AG08395 (cell line): ENCODE measurements around the gene EHMT2.
A peak's percentile ranks its signal among the peaks of the same experiment; 100 is the strongest.
"Not testable (repeated sequence)": the region's sequence is repeated elsewhere in the genome, so short reads cannot be mapped to it uniquely, and the experiment has no call there.

Experiments used
- DNase-seq: peaks from one replicate; pipeline ENCODE4 v3.0.0; 2012; ENCODE audit warnings: mixed read lengths, low spot score

EHMT2 gene

DNA sequence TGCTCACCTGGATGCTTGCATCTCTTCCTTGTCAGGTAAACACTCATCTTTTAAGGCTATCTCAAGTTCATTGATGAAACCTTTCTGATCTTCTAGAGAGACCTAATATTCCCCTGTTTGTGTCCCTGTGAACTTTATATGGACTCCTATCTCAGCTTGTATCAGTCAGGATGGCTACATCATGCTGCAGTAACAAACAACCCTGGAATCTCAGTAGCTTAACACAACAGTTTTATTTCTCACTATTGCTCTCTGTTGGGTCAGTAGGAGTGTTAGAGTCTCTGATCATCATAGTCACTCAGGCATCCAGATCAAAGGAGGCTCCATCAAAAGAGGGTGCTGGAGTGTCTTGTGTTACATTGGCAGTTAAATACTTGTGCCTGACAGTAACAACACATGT lies 17.9 kb upstream of the EHMT2 start:
- DNase-seq = no peak

DNA sequence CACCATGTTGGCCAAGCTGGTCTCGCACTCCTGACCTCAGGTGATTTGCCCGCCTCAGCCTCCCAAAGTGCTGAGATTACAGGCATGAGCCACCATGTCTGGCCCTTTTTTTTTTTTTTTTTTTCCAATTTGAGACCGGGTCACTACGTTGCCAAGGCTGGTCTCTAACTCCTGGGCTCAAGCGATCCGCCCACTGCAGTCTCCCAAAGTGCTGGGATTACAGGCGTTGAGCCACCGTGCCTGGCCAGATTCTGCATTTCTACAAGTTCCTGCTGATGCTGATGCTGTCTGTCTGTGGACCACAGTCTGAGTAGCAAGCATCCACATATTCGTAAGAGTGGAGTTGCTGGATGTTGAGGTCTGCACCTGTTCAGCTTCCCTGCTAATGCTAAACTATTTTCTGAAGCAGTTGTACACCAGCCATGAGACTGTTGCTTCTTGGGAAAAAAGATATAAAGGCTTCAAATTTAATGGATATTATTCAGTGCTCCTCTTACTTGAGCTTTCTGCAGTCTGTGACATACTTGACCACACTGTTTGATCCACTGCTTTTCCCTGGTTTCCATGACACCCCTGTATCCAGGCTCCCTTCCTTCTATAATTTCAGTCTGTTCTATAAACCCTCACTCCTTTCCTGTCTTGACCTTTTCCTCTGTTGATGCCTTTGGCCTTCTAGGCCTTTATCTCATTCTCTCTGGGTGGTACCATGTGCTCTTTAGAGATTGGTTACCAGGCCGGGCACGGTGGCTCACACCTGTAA lies 14.5 kb upstream of the EHMT2 start:
- no peak for DNase-seq

DNA sequence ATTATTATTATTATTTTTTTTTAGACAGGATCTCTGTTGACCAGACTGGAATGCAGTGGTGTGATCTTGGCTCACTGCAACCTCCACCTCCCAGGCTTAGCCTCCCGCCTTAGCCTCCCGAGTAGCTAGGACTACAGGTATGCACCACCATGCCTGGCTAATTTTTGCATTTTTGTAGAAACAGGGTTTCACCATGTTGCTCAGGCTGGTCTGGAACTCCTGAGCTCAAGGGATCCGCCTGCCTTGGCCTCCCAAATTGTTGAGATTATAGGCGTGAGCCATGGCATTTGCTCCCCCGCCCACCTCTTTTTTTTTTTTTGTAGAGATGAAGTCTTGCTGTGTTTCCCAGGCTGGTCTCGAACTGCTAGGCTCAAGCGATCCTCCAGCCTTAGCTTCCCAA lies 11.8 kb upstream of the EHMT2 start:
- DNase-seq = not testable (repeated sequence)

DNA sequence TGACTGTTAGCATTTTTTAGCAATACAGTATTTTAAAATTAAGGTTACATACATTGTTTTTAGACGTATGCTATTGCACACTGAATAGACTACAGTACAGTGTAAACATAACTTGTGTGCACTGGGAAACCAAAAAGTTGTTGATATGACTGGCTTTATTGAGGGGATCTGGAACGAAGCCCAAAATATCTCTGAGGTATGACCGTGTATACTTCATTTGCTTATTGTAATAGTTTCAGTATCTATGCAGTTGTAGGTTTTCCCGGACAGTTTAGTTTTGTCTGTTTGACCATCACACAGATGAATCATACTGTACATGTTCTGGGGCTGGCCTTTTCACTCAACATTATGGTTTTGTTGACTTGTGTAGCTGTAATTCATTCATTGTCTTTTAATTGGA lies 11.3 kb upstream of the EHMT2 start:
- no peak for DNase-seq

DNA sequence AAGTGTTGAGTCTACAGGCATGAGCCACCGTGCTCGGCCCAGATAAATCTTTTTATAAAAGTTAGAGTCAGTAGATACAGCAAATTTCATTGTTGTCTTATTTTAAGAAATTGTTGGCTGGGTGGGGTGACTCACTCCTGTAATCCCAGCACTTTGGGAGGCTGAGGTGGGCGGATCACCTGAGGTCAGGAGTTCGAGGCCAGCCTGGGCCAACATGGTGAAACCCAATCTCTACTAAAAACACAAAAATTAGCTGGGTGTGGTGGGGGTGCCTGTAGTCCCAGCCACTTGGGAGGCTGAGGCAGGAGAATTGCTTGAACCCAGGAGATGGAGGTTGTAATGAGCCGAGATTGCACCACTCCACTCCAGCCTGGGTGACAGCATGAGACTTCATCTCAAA lies 10.8 kb upstream of the EHMT2 start:
- DNase-seq = not testable (repeated sequence)

DNA sequence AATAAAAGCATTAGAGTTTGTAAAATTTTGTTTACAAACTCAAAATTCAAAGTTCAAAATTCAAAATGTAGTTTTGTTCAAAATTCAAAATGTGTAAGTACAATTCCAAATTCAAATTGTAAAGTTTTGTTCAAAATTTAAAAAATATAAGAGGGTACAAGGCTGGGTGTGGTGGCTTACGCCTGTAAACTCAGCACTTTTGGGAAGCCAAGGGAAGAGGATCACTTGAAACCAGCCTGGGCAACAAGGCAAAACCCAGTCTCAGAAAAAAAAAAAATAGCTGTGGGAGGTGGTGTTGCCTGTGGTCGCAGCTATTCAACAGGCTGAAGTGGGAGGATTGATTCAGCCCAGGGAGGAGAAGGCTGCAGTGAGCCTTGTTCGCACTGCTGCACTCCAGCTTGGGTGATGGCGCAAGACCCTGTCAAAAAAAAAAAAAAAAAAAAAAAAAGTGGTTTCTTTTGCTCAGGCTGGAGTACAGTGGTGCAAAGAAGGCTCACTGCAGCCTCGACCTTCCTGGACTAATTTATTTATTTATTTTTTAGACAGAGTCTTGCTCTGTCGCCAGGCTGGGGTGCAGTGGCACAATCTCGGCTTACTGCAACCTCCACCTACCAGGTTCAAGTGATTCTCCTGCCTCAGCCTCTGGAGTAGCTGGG lies 9.8 kb upstream of the EHMT2 start:
- DNase-seq = peak; percentile 58

DNA sequence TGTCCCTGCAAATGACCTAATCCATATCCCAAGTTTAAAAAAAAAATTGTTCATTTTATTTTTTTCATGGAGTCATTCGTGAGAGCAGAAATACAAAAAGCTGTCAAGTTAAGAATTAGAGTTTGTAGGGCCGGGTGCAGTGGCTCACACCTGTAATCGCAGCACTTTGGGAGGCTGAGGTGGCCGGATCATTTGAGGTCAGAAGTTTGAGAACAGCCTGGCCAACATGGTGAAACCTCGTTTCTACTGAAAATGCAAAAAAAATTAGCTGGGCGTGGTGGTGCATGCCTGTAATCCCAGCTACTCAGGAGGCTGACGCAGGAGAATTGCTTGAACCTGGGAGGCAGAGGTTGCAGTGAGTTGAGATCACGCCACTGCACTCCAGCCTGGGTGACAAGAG lies 9.2 kb upstream of the EHMT2 start:
- DNase-seq = not testable (repeated sequence)

DNA sequence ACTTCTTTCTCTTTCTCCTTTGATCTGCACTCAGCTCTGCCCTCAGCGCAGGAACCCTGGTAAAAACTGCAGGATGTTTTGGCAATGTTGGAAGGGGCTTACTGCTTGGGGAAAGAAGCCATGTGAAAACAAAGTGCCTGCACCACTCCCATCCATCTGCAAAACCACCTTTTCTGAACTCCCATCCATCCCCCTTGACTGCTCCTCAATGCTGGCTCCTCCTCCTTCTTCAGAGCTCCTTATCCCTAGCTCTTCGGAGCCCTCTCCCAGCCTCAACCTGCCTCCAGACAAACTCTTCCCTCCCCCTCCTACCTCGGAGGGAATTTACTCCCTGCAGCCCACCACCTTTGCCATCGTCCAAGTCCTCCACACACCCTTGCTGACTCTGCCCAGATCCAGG lies 8.6 kb upstream of the EHMT2 start:
- DNase-seq = no peak

DNA sequence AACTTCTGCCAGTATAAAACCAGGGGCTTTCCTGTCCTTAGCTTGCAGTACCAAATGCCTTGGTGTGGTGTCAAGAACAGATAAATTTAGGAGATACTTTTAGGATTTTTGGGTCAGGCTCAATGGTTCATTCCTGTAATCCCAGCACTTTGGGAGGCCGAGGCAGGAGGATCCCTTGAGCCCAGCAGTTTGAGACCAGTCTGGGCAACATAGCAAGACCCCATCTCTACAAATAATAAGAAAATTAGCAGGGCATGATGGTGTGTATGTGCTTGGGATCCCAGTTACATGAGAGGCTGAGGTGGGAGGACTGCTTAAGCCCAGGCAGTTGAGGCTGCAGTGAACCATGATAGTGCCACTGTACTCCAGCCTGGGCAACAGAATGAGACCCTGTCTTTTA lies 7.5 kb upstream of the EHMT2 start:
- DNase-seq = no peak

DNA sequence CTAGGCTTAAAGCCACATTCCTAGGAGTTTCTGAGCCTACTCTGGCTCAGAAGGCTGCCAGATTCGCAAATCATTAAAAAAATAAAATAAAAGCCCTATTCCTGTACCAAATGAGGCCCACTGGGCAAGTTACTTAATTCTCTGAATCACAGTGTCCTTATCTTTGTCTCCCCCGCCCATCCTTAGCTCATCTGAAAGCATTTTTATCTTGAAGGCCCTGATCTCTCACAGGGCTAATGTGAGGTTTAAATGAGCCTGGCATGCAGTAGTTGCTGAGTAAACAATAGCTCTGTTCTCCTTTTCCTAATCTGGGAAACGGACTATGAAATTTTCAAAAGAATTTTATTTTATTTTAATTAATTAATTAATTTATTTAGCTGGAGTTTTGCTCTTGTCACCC lies 6.5 kb upstream of the EHMT2 start:
- DNase-seq = no peak

DNA sequence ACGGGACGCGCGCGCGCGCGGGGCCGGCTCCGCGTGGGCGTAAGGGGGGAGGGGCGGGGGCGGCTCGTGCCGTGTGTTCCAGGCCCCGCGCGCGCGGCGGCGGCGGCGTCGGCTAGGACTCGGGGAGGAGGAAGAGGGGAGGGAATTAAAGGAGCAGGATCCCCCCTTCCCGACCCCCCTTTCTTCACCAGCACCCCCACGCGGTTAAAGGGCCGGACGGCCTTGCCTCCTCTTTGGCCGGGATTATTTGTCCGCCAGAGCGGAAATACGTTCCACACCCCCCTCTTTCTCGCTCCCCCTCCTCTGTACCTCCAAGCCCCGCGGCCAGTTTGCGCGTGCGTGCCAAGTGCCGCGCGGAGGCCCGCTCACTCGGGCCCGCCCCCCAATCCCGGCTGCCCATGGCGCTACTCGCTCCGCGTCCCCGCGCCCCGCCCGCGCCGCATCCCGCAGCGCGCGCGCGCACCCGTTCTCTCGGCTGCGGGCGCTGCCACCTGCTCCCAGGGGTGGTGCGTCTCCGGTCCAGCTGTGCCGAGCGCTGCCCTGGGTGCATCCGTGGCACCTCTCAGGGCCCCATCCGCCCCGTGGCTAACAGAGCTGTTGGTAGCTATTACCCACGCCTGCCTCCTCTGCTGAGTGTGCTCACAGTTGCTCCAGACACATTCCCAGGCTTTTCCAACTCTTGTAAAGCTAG lies 4.6 kb upstream of the EHMT2 start, which contains the start of gene ZBTB12:
Gene ZBTB12, minus strand, starts transcription at position 134 of the 691 bp plus-strand sequence. CDS start 781 bp downstream, outside the sequence.
- peak; percentile 95 for DNase-seq

DNA sequence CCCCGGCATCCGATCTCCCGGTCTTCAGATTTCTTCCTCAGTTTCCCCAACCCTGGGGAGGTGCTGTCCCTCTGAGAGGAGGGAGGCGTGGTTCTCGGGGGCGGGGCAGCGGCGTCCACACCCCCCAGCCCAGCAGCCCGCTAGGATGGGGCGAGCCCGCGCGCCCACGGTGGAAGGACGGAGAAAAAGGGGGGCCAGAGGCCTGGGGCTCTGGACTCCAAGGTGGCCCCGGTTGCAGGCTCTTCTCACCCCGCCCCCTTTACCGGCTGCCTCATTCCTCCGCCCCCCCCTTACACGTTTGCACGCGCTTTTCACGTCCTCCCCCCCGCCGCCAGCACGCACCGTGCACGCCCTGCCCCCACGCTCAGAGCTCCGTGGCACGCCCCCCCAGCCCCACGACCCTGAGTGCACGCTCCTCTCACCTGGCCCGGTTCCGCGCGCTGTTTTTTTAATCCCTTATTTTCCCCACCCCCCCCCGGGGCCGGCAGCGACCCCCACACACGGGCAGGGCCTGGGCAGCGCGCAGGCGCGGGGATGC lies 4.0 kb upstream of the EHMT2 start:
- DNase-seq = peak; percentile 55

DNA sequence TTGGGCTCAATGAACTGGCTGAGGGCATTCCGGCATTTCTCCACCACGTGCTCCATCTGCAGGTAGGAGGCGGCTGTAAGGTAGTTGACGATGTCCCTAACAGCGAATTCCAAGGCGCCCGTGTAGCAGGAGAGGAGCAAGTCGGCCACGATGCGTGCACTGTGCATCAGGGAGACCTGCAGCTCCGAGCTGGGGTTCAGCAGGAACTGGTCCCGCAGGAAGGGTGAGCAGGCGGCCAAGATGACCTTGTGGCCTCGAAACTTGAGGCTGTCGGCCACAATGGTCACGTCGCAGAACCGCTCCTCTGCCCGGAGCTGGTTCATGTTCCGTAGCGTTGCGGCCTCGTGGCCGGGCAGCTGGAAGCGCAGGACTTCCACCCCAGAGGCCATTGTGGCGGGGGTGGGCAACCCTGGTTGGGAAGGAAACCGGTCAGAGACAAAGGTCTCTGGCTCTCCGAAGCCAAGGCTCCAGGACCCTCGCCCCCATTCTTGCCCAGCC lies 3.5 kb upstream of the EHMT2 start:
- no peak for DNase-seq

DNA sequence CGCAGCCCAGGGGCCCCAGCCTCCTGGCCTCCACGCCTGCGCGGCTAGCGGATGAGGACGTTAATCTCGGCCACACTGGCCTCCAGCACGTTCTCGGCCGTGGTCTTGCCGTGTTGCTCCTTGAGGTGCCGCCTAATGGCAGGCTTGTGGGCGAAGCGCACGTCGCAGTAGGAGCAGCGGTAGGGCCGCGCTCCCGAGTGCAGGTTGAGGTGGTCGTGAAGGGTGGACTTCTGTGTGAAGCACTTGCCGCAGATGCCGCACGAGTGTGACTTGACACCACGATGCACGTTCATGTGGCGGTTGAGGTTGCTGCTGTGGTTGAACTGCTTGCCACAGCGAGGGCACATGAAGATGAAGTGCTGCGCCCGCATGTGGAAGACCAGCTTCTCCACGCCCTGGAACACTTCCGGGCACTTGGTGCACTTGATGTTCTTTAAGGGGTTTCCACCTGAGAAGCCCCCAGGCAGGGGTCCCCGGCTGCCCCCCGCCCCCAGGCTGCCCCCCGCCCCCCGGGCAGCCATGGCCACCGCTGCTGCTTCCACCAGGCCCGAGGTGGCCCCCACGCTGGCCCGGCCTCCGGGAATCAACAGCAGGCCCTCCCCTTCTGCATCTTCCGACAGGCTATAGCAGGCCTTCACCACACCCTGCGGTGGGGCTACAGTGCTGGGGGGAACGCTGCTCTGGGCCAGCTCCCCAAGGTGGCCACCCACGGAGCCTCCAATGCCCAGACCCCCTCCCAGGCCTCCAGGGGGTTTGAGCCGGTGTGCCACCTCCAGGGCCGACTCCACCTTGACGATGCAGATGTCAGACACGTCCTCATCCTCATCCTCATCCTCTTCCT lies 2.6 kb upstream of the EHMT2 start:
- no peak for DNase-seq

DNA sequence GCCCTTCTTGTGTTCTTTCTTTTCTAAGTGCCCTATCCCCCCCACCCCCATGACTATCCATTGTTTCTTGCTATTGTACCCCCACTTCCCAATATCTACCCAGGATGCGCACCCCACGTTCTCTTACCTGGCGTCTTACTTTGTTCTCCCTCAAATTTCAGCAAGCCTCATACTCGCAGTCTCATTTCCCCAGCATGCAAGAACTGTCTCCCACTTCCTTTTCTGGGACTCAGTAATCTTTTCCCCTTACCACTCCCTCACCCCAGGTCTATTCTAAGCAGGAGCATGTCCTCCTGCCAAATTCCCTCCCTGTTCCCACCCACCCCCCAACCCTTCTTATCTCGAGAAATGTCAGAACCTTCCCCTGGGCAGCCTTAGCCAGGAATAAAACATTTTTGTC lies 1.7 kb upstream of the EHMT2 start:
- no peak for DNase-seq

DNA sequence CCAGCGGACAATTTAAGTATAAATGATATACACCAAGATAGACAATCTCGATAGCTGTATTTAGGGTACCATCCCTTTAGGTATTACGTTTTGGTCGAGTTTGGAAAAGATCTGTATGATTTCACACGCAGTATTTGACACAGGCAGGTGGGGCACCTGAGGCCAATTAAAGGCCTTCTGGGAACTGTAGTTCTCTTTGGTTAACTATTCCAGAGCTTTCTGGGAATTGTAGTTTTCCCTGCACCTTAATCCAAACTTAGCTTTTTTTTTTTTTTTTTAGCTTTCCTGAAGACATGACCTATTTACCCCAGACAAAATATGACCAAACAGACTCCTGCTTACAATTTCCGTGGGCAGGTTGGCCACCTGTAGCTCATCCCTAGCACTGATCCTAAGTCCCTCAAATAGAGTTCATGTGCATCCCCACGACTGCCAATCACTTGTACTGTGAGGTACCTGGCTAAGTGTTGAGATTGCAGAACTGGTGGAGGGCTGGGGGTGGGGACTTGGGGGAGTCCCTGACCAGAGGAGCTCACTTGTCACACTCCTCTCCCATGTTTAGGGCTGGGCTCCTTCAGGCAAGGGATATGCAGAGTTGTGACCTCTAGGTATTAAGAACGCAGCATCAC lies 999 bp upstream of the EHMT2 start:
- no peak for DNase-seq

DNA sequence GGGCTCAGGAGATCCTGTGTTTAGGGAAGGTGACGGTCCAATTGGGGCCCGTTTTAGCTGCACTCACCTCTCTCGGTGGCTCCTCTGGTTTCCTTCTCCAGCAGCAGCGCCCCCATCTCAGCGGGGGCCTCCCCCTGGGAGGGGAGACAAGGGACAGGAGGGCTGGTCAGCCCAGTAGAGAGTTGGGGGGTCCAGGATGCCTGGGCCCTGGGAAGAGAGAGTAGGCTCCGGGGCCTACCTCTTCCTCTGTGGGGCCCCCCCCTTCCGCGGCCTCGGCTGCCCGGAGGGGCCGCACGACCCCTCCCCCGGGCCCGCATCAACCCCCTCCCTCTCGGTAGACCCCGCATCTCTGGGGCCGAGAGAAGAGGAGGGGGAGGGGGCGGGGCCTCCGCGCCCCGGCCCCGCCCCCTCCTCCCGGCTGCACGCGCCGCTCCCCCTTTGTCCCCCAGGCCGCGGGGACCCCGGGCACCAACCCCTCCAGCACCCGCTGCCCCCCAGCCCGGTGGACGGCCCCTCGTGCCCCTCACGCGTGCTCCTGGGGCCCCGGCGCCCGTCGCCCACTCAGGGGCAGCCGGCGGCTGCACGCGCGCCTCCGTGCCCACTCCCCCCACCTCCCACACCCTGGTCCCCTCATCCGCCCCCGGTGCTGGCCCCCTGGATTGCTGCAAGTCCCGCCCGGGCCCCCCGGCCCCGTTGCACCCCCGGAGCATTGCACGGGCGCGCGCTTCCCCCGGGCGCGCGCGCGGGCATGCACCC lies 464 bp downstream of the EHMT2 start:
- no peak for DNase-seq

DNA sequence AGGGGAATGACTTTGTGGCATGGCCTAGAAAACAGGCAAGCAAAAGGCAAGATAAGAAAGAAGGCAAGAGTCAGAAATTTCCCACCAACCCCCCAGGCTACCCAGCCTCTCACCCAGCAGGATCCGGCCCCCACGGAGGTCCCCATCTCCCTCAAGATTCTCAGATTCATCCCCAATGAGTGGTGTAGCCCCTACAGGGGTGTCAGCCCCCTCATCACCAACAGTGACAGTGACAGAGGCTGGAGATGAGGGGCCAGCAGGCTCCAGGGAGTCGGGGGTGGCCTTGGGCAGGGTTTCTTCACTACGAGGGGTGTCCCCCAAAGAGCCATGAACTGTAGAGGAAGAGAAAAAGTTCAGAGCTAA lies 1.0 kb downstream of the EHMT2 start:
- no peak for DNase-seq

DNA sequence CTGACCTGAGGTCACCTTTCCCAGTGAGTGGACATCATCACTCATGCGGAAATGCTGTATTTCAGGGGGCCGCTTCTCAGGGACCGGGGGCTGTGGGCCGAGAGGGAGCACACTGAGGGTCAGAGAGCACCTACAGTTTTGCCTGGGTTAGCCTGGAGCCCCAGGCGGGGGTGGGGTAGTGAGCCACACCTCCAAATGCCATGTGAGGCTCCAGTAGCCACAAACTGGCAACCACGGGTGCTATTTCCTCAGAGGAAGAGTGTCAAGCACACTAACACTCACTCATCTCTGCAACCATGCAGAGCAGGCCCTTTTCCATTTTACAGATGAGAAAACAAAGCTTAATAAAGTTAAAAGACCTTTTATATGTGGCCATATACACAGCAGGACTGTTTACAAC lies 4.7 kb downstream of the EHMT2 start:
- DNase-seq = no peak

DNA sequence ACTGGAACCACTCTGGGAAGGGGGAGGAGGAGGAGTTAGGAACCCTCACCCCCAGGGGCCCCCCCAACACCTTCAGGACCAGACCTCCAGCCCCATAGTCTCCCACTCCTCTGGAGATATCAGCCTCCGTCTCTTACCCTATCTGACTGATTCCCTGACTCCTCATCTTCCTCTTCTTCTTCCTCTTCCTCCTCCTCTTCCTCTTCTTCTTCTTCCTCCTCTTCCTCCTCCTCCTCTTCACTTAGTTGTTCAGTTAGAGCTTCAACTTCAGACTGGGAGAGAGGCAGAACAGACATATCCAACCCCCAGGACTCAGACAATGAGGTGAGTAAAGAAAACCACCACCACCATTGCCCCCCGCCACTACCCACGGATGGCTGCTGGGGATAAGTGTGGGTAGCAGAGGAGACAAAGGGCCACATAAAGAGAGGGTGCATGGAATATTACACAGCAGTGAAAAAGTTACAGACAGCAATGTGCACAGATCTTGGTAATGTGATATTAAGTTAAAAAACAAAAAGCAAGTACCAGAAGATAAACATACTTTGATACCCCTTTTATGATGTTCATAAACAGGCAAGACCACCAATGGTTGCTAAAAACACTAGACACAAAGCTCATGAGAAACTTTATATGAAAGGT lies 8.0 kb downstream of the EHMT2 start:
- no peak for DNase-seq
